GM12878 (cell line): Measurements from ENCODE around the gene BBS9. TPM values are rescaled to one million over a fixed set of nuclear protein-coding genes. Genes with fewer than 3 reads are reported as not detected.

Source experiments
- ATAC-seq: fragments of 200-7000 bp; cut with Tn5 transposase; 3 replicates; pipeline ENCODE4 v1.9.1; 2020; ENCODE audit warnings: mild to moderate bottlenecking, moderate library complexity
- BruUV-seq: library from RNA; stranded (reverse); fragments of 400-500 nt; replicated peaks from 2 replicates; lab custom pipeline; 2021; lab: Mats Ljungman, UMichigan
- CTCF ChIA-PET: fragments of 300-600 bp; sonication (Branson Sonifier 250); formaldehyde crosslinking; extraction: SDS; loops from one replicate; lab custom pipeline; 2021; ENCODE audit warnings: inconsistent platforms; lab: Yijun Ruan, JAX
- POLR2A ChIA-PET: fragments of 350-600 bp; formaldehyde crosslinking; extraction: SDS; loops from one replicate; lab custom pipeline; 2021; ENCODE audit warnings: inconsistent platforms; lab: Charles Lee
- RAD21 ChIA-PET: fragments of 300-600 bp; sonication (Branson Sonifier 250); formaldehyde crosslinking; loops from one replicate; lab custom pipeline; 2023; ENCODE audit warnings: antibody characterized with exemption; ENCODE audit not compliant: unreplicated experiment; lab: Charles Lee
- SMC1A ChIA-PET: fragments of 300-600 bp; sonication (Branson Sonifier 250); formaldehyde crosslinking; loops from one replicate; lab custom pipeline; 2023; ENCODE audit not compliant: unreplicated experiment, uncharacterized antibody; lab: Charles Lee
- DNase-seq: peaks from one replicate; pipeline ENCODE4 v3.0.0-alpha.2; 2011; ENCODE audit warnings: low read depth, low spot score
- FAIRE-seq: peaks from 3 replicates; lab custom pipeline; 2011; peaks lifted over from hg19 to GRCh38; lab: Jason Lieb, UNC
- H2AFZ ChIP-seq: 2 replicates; pipeline ENCODE4 v1.6.0; 2011; ENCODE audit warnings: low read depth, low read length, control low read depth; ENCODE audit not compliant: control insufficient read depth
- H3K27ac ChIP-seq: 2 replicates; pipeline ENCODE4 v1.5.1; 2011; ENCODE audit warnings: control low read depth; ENCODE audit not compliant: control insufficient read depth, insufficient read depth
- H3K27me3 ChIP-seq, 2 experiments: replicated peaks in 1 of 2; 2 replicates each; pipeline versions ENCODE4 v1.6.0 to v1.6.1; 2011; ENCODE audit warnings: low read length in 1 of 2; ENCODE audit not compliant: control insufficient read depth in 2 of 2, insufficient read depth in 2 of 2
- H3K36me3 ChIP-seq, 2 experiments: 2 replicates each; pipeline ENCODE4 v1.5.1; 2011; ENCODE audit warnings: low read length in 1 of 2; ENCODE audit not compliant: control insufficient read depth in 2 of 2, insufficient read depth in 2 of 2
- H3K4me1 ChIP-seq: 2 replicates; pipeline ENCODE4 v1.6.1; 2011; ENCODE audit warnings: mild to moderate bottlenecking, low read length, moderate library complexity, mixed read lengths; ENCODE audit not compliant: control insufficient read depth, insufficient read depth
- H3K4me2 ChIP-seq: 2 replicates; pipeline ENCODE4 v1.6.0; 2011; ENCODE audit warnings: control low read depth; ENCODE audit not compliant: control insufficient read depth, insufficient read depth
- H3K4me3 ChIP-seq: fragments of 200-600 bp; sonication (generic); 2 replicates; pipeline ENCODE4 v1.5.1; 2016
- H3K79me2 ChIP-seq: 2 replicates; pipeline ENCODE4 v1.6.0; 2011; ENCODE audit warnings: low read length; ENCODE audit not compliant: control insufficient read depth, insufficient read depth
- H3K9ac ChIP-seq: 2 replicates; pipeline ENCODE4 v1.8.0; 2011; ENCODE audit warnings: low read length, control low read depth, mixed read lengths; ENCODE audit not compliant: control insufficient read depth, insufficient read depth
- H3K9me3 ChIP-seq: replicated peaks from 3 replicates; pipeline ENCODE4 v1.5.1; 2011; ENCODE audit warnings: mild to moderate bottlenecking, low read length; ENCODE audit not compliant: control insufficient read depth, insufficient read depth
- H4K20me1 ChIP-seq: 2 replicates; pipeline ENCODE4 v1.6.0; 2011; ENCODE audit not compliant: control insufficient read depth, insufficient read depth
- BACH1 ChIP-seq: fragments of 450-650 bp; IDR thresholded peaks from 2 replicates; pipeline ENCODE4 v1.6.1; 2017; ENCODE audit warnings: mild to moderate bottlenecking, borderline replicate concordance
- CHD4 ChIP-seq: fragments of 200-600 bp; sonication (generic); IDR thresholded peaks from 2 replicates; pipeline ENCODE4 v1.6.1; 2016; ENCODE audit warnings: mild to moderate bottlenecking
- MAX ChIP-seq: IDR thresholded peaks from 2 replicates; pipeline ENCODE4 v1.6.1; 2012; ENCODE audit warnings: low read depth, low read length, improper control_type of control experiment
- MLLT1 ChIP-seq: fragments of 450-650 bp; IDR thresholded peaks from 2 replicates; pipeline ENCODE4 v1.6.1; 2016; ENCODE audit warnings: mild to moderate bottlenecking
- NFYB ChIP-seq: IDR thresholded peaks from 2 replicates; pipeline ENCODE4 v1.6.1; 2011; ENCODE audit warnings: low read depth, mild to moderate bottlenecking, low read length, improper control_type of control experiment, moderate library complexity; ENCODE audit not compliant: insufficient read depth
- NRF1 ChIP-seq: conservative IDR thresholded peaks from 2 replicates; pipeline ENCODE4 v1.6.1; 2011; ENCODE audit warnings: mild to moderate bottlenecking, low read depth, low read length, improper control_type of control experiment
- SKIL ChIP-seq: fragments of 450-650 bp; IDR thresholded peaks from 2 replicates; pipeline ENCODE4 v1.6.1; 2017; ENCODE audit warnings: mild to moderate bottlenecking, low read depth, inconsistent platforms; ENCODE audit not compliant: poor library complexity, severe bottlenecking
- SMAD5 ChIP-seq: IDR thresholded peaks from 2 replicates; pipeline ENCODE4 v1.6.1; 2016; ENCODE audit warnings: antibody characterized with exemption, low read depth
- SMARCA5 ChIP-seq: fragments of 450-650 bp; IDR thresholded peaks from 2 replicates; pipeline ENCODE4 v1.6.1; 2017; ENCODE audit warnings: mild to moderate bottlenecking
- STAT3 ChIP-seq: IDR thresholded peaks from 2 replicates; pipeline ENCODE4 v1.6.1; 2011; ENCODE audit warnings: low read depth, low read length, improper control_type of control experiment
- ZBTB11 ChIP-seq: fragments of 450-650 bp; formaldehyde crosslinking; IDR thresholded peaks from 2 replicates; pipeline ENCODE4 v1.5.0; 2022; ENCODE audit warnings: mild to moderate bottlenecking, missing genetic modification characterization
- ZBTB33 ChIP-seq: fragments of 450-650 bp; IDR thresholded peaks from 2 replicates; pipeline ENCODE4 v1.6.1; 2017; ENCODE audit warnings: mild to moderate bottlenecking
- WGBS: methylation state at CpG from one replicate; pipeline ENCODE4 v1.1.6; 2016; ENCODE audit warnings: low lambda C conversion rate; ENCODE audit not compliant: insufficient replicate concordance, insufficient coverage; ENCODE audit errors: missing lambda C conversion rate; 5-methylcytosine and 5-hydroxymethylcytosine counted together
- in situ Hi-C: fragments of 300-500 bp; cut with MboI; formaldehyde crosslinking; loops from 9 replicates; pipeline ENCODE4 v1.14.3; 2018; ENCODE audit warnings: mixed read lengths
- intact Hi-C: fragments of 100-400 bp; cut with micrococcal nuclease; formaldehyde crosslinking; loops from one replicate; pipeline ENCODE4 v1.14.2; 2022; ENCODE audit not compliant: unreplicated experiment
- polyA plus RNA-seq, 11 experiments: library from polyadenylated mRNA; depleted of rRNA in 4 of 11; unstranded in 6 of 11; stranded (reverse) in 5 of 11; fragments of >200 nt; fragmentation: Nextera tagmentation in 4 of 11; fragmentation: Illumina TruSeq in 1 of 11; extraction: Ambion mirVana in 4 of 11; extraction: Trizol in 1 of 11; gene quantifications; 1 replicate in 1 of 11; 2 replicates in 10 of 11; pipeline versions ENCODE4 v1.2.1 to v1.2.3, GENCODE V29; 2011 to 2016; ENCODE audit warnings: inconsistent platforms in 2 of 11, missing spikeins in 2 of 11, low read depth in 1 of 11
- total RNA-seq, 4 experiments: library from RNA; depleted of rRNA in 3 of 4; stranded (reverse); fragments of >200 nt in 3 of 4; fragmentation: Illumina TruSeq in 1 of 4; extraction: Trizol in 1 of 4; gene quantifications; 2 replicates each; pipeline versions ENCODE4 v1.2.1 to v1.2.3, GENCODE V29; 2013 to 2021

BBS9 gene
- total and polyA plus RNA-seq, 10 of the 15 experiments (the other 5 are each of a cell fraction or from before 2014, with no cell fraction given): 1.2 to 5.6 (median 2.3) TPM

- RAD21 ChIA-PET: no interaction called here
- whole genome bisulfite sequencing: 18% methylated on average over 9 of the region's 9 CpGs
- SMC1A ChIA-PET: interaction anchor here (1.2 kb wide), 1 partner anchor 89 kb away, joined by 3 read pairs; no protein-coding TSS in a partner anchor
- Histone ChIP-seq H3K27ac (no peak overlapping the region), H3K4me1 (no peaks in the 10 kb centered on the region), H3K9ac (no peak overlapping the region), H4K20me1 (no peaks in the 10 kb centered on the region), H3K27me3 (no peaks in the 10 kb centered on the region), H3K36me3 (no peaks in the 10 kb centered on the region), H3K79me2 (no peaks in the 10 kb centered on the region), H3K4me2 (no peak overlapping the region), H2AFZ (no peak overlapping the region)
- in situ Hi-C loops: no loop called here
- POLR2A ChIA-PET: no interaction called here
- DNase-seq: no peak
- no TSS peak for BruUV-seq
- intact Hi-C loops: no loop called here
- ATAC-seq: no peak
- no peak for TF ChIP-seq NRF1
- no peak for TF ChIP-seq SMARCA5
- TF ChIP-seq MLLT1: no peak
- TF ChIP-seq SKIL: no peak
- TF ChIP-seq NFYB: no peak
- TF ChIP-seq MAX: no peak
- TF ChIP-seq ZBTB33: no peak
- no peak for TF ChIP-seq SMAD5
- no peak for TF ChIP-seq BACH1
- no peak for TF ChIP-seq STAT3
- TF ChIP-seq CHD4: no peak
- TF ChIP-seq ZBTB11 (CRISPR knock-in tag): no peak
- TF ChIP-seq, all 136 proteins: peak for 0
- no peak overlapping the region for H3K4me3 ChIP-seq
- FAIRE-seq: no peak
- H3K9me3 ChIP-seq: no peaks in the 10 kb centered on the region
- CTCF ChIA-PET: no interaction called here
Measured at GRCh38 chr7:33500703-33501701, 371.6 kb downstream of the BBS9 start.
